OCI-LY1 (cell line): ENCODE measurements around the gene PRM1.

ENCODE experiments used
- EZH2 ChIP-seq: fragments of 200-600 bp; sonication (generic), shearing (Covaris generic); IDR thresholded peaks from 2 replicates; pipeline ENCODE4 v1.8.0; 2017; ENCODE audit warnings: borderline replicate concordance, mixed run types, mild to moderate bottlenecking, antibody characterized with exemption, low read length, moderate library complexity, mixed read lengths
- TF ChIP-seq, protein P1 (sequence below): fragments of 200-600 bp; sonication (generic), shearing (Covaris generic); IDR thresholded peaks from 2 replicates; pipeline ENCODE4 v1.5.1; 2017; ENCODE audit warnings: mild to moderate bottlenecking, antibody characterized with exemption, low read length, moderate library complexity, mixed read lengths

DNA sequence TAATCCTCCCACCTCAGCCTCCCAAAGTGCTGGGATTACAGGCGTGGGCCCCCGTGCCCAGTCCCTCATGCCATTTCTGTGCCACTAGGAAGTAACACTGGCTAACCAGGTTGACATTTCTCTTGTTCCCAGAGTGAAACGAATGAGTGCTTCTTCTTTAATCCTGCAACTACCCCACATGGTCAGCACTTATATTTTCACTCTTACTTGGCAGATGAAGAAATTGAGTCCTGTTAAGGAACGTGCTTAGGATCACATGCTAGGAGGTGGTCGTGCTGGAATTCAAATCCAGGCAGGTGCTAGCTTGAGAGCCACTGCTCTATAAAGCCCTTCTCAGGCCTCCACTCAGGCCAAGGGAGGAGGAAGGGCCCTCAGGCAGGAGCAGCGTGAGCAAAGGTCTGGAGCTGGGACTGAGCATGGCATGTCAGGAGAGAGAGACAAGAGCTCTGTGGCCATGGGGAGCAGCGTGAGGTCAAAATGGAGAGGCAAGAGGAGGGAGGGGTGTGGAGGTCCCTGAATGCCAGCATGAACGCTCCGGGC, 45.7 kb upstream of the PRM1 start:
- TF ChIP-seq, protein P1, sequence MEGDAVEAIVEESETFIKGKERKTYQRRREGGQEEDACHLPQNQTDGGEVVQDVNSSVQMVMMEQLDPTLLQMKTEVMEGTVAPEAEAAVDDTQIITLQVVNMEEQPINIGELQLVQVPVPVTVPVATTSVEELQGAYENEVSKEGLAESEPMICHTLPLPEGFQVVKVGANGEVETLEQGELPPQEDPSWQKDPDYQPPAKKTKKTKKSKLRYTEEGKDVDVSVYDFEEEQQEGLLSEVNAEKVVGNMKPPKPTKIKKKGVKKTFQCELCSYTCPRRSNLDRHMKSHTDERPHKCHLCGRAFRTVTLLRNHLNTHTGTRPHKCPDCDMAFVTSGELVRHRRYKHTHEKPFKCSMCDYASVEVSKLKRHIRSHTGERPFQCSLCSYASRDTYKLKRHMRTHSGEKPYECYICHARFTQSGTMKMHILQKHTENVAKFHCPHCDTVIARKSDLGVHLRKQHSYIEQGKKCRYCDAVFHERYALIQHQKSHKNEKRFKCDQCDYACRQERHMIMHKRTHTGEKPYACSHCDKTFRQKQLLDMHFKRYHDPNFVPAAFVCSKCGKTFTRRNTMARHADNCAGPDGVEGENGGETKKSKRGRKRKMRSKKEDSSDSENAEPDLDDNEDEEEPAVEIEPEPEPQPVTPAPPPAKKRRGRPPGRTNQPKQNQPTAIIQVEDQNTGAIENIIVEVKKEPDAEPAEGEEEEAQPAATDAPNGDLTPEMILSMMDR, result no peak
- no peak for TF ChIP-seq EZH2
